IMR-90 (cell line): Measurements from ENCODE around the gene FAM110C.

Source experiments
- CTCF ChIP-seq: conservative IDR thresholded peaks from 2 replicates; pipeline ENCODE4 v1.5.1; 2012; ENCODE audit warnings: mild to moderate bottlenecking, low read depth, low read length, improper control_type of control experiment
- RAD21 ChIP-seq: IDR thresholded peaks from 2 replicates; pipeline ENCODE4 v1.6.1; 2012; ENCODE audit warnings: low read length, improper control_type of control experiment

- TF ChIP-seq CTCF: no peak
- TF ChIP-seq RAD21: no peak
These were observed 37.8 kb upstream of the FAM110C start for GRCh38 chr2:84121-84520.
